ENCODE data around the gene WFS1.

The WFS1 gene

GRCh38 chr4:6325788-6326290 is 56.2 kb downstream of the WFS1 start:
- TF ChIP-seq CEBPB (IDR thresholded peaks at IDR 0.05), result no peak
- peak; percentile 62 for TF ChIP-seq USF1 (IDR thresholded peaks at IDR 0.05)

- no peak for TF ChIP-seq YY1 (IDR thresholded peaks at IDR 0.05; ENCODE audit: low read depth)
- no peak for TF ChIP-seq MAX (IDR thresholded peaks at IDR 0.05)
- no peak for TF ChIP-seq TAF1 (IDR thresholded peaks at IDR 0.05; ENCODE audit: low read depth)
- TF ChIP-seq RAD21 (IDR thresholded peaks at IDR 0.05; ENCODE audit: low read depth), result no peak
- no peak for TF ChIP-seq ZBTB7A (IDR thresholded peaks at IDR 0.05; ENCODE audit: low read depth)
- TF ChIP-seq TCF12 (IDR thresholded peaks at IDR 0.05; ENCODE audit: low read depth), result no peak
- no peak for TF ChIP-seq REST (IDR thresholded peaks at IDR 0.05; ENCODE audit: low read depth)
- TF ChIP-seq TEAD4 (IDR thresholded peaks at IDR 0.05), result no peak
- TF ChIP-seq USF1 (IDR thresholded peaks at IDR 0.05), result no peak
- no peak for TF ChIP-seq NFIC (IDR thresholded peaks at IDR 0.05)
- TF ChIP-seq FOXM1 (IDR thresholded peaks at IDR 0.05; ENCODE audit: borderline replicate concordance, low read depth), result no peak
- TF ChIP-seq EP300 (IDR thresholded peaks at IDR 0.05; ENCODE audit: borderline replicate concordance), result no peak
- TF ChIP-seq CEBPB (IDR thresholded peaks at IDR 0.05), result no peak
- TF ChIP-seq EGR1 (IDR thresholded peaks at IDR 0.05), result no peak
- no peak for TF ChIP-seq CREB1 (IDR thresholded peaks at IDR 0.05; ENCODE audit: low read depth)
Measured at GRCh38 chr4:6326312-6327060, 56.8 kb downstream of the WFS1 start.

GRCh38 chr4:6327220-6327917 is 57.7 kb downstream of the WFS1 start:
- TF ChIP-seq RAD21 (IDR thresholded peaks at IDR 0.05; ENCODE audit: low read depth) (peak; percentile 95), ZBTB7A (IDR thresholded peaks at IDR 0.05; ENCODE audit: low read depth) (no peak)

- TF ChIP-seq FOXM1 (IDR thresholded peaks at IDR 0.05; ENCODE audit: borderline replicate concordance, low read depth), result no peak
- TF ChIP-seq TCF12 (IDR thresholded peaks at IDR 0.05; ENCODE audit: low read depth), result no peak
- TF ChIP-seq USF1 (IDR thresholded peaks at IDR 0.05), result no peak
- no peak for TF ChIP-seq TEAD4 (IDR thresholded peaks at IDR 0.05)
- TF ChIP-seq NFIC (IDR thresholded peaks at IDR 0.05), result no peak
- TF ChIP-seq RAD21 (IDR thresholded peaks at IDR 0.05; ENCODE audit: low read depth), result no peak
- no peak for TF ChIP-seq EP300 (IDR thresholded peaks at IDR 0.05; ENCODE audit: borderline replicate concordance)
- no peak for TF ChIP-seq EGR1 (IDR thresholded peaks at IDR 0.05)
- TF ChIP-seq CEBPB (IDR thresholded peaks at IDR 0.05), result no peak
- TF ChIP-seq YY1 (IDR thresholded peaks at IDR 0.05; ENCODE audit: low read depth), result no peak
- TF ChIP-seq TAF1 (IDR thresholded peaks at IDR 0.05; ENCODE audit: low read depth), result no peak
- no peak for TF ChIP-seq ZBTB7A (IDR thresholded peaks at IDR 0.05; ENCODE audit: low read depth)
- TF ChIP-seq CREB1 (IDR thresholded peaks at IDR 0.05; ENCODE audit: low read depth), result no peak
- no peak for TF ChIP-seq MAX (IDR thresholded peaks at IDR 0.05)
Measured at GRCh38 chr4:6328526-6328925, 58.9 kb downstream of the WFS1 start.

- TF ChIP-seq YY1 (IDR thresholded peaks at IDR 0.05; ENCODE audit: low read depth), result no peak
- no peak for TF ChIP-seq CREB1 (IDR thresholded peaks at IDR 0.05; ENCODE audit: low read depth)
- no peak for TF ChIP-seq CEBPB (IDR thresholded peaks at IDR 0.05)
- TF ChIP-seq EGR1 (IDR thresholded peaks at IDR 0.05), result no peak
- TF ChIP-seq USF1 (IDR thresholded peaks at IDR 0.05), result no peak
- TF ChIP-seq REST (IDR thresholded peaks at IDR 0.05; ENCODE audit: low read depth), result no peak
- no peak for TF ChIP-seq ZBTB7A (IDR thresholded peaks at IDR 0.05; ENCODE audit: low read depth)
- TF ChIP-seq NFIC (IDR thresholded peaks at IDR 0.05), result no peak
- no peak for TF ChIP-seq TEAD4 (IDR thresholded peaks at IDR 0.05)
- TF ChIP-seq MAX (IDR thresholded peaks at IDR 0.05), result no peak
- no peak for TF ChIP-seq EP300 (IDR thresholded peaks at IDR 0.05; ENCODE audit: borderline replicate concordance)
- no peak for TF ChIP-seq TCF12 (IDR thresholded peaks at IDR 0.05; ENCODE audit: low read depth)
- TF ChIP-seq TAF1 (IDR thresholded peaks at IDR 0.05; ENCODE audit: low read depth), result no peak
- TF ChIP-seq FOXM1 (IDR thresholded peaks at IDR 0.05; ENCODE audit: borderline replicate concordance, low read depth), result no peak
- no peak for TF ChIP-seq RAD21 (IDR thresholded peaks at IDR 0.05; ENCODE audit: low read depth)
Measured at GRCh38 chr4:6329478-6330383, 60.1 kb downstream of the WFS1 start.
